Islet precursor cell (in vitro differentiated cells): ENCODE measurements around the gene KRT78.
A peak's percentile ranks its signal among the peaks of the same experiment; 100 is the strongest.
"Not testable (repeated sequence)": the region's sequence is repeated elsewhere in the genome, so short reads cannot be mapped to it uniquely, and the experiment has no call there.

Experiments used
- DNase-seq: peaks from one replicate; pipeline ENCODE4 v3.0.0-alpha.2; 2018

KRT78 gene, protein sequence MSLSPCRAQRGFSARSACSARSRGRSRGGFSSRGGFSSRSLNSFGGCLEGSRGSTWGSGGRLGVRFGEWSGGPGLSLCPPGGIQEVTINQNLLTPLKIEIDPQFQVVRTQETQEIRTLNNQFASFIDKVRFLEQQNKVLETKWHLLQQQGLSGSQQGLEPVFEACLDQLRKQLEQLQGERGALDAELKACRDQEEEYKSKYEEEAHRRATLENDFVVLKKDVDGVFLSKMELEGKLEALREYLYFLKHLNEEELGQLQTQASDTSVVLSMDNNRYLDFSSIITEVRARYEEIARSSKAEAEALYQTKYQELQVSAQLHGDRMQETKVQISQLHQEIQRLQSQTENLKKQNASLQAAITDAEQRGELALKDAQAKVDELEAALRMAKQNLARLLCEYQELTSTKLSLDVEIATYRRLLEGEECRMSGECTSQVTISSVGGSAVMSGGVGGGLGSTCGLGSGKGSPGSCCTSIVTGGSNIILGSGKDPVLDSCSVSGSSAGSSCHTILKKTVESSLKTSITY

DNA sequence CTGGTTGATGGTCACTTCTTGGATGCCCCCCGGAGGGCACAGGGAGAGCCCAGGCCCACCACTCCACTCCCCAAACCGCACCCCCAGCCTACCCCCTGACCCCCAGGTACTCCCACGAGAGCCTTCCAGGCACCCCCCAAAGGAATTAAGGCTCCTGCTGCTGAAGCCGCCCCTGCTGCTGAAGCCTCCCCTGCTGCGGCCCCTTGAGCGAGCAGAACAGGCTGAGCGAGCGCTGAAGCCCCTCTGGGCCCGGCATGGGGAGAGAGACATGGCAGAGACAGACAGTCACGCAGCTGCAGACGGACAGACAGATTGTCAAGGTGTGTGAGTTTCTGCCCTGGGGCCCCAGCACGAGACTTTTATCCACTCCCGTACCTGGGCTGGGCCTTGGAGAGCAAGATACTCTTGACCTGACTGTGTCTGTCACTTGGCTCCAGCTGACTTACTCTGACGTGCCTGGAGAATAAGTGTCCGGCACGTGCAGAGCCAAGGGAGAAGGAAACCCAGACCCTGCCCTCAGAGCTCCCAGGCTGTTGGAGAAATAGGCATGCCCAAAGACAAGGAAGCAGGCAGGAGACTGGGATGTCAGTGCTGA lies at the start of gene KRT78:
KRT78 (minus strand) TSS at position 334 of the 595 bp plus-strand sequence; CDS start at position 270, 64 bp downstream.
- no peak for DNase-seq

DNA sequence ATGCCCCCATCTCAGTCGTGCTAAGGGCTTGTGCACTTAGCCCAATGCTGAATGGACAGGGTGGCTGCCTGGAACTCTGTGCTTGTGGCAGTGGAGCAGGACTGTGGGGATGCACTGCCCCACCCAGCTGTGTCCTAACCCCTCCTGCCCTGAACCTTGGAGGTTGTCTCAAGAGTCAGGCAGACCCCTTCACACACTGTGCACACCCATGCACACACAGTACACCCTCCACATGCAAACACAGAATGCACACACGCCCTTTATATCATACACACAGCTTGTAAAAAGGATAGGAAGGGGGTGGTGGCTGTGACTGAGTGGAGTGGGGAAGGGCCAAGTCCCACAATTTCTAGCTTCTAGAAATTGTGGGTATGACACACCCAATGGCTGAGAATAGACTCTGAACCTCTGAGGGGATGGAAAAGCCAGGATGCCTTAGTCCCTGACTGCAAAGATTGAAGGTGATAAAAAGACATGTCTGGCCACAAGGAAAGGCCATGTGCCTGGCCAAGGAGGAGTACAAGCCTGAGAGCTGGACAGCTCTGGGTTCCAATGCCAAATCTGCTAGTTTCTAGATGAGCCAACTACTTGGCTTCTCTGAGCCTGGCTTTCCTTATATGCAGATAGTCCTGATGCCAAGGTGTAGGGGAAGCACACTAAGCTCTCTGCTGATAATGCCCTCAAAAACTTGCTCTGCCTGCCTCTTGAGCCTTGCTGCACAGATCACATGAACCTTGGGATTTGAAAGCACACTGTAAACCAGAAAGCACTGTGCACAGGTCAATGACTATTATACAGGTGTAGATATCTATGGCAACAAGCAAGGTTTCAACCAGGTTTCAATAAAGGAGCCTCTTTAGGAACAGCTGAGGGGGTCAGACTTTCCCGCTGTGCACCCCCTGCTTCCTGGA lies 47.7 kb upstream of the KRT78 start:
- no peak for DNase-seq

DNA sequence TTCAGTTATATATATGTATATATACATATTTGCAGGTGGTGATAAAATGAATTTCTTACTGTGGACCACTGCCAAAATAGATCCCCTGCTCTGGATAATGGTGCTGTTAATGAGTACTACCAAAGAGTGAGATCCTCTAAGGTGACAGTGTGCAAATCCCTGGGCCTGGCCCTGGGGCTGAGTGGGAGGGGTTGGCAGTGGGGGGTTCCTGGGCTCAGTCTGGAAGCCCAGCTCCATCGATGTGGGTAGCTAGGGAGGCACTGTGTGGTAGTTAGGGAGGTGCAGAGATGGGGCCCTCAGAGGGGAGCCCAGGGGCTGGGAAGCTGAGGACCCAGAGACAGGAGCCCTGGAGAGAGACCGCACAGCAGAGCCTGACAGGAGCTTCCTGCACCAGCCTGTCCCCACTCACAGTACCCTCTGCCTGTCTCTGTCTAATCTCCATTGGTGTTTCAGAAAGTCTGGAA lies 47.0 kb upstream of the KRT78 start:
- DNase-seq, result peak; percentile 95

DNA sequence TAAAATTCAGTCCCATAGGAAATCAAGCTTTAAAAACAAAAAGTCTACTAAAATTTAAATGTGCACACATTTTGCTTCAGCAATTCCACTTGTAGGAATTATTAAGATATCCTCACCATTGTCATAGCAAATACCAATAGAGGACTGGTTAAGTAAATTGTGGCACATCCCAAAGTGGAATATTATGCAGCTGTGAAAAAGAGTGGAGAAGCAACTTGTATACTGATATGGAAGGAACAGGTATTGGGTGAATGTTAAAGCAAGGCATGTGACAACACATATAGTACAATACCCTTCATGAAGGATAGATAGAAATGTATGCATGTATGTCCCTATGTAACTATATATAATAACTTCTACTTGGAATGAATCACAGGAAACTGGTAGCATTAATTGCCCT lies 44.2 kb upstream of the KRT78 start:
- DNase-seq, result no peak

DNA sequence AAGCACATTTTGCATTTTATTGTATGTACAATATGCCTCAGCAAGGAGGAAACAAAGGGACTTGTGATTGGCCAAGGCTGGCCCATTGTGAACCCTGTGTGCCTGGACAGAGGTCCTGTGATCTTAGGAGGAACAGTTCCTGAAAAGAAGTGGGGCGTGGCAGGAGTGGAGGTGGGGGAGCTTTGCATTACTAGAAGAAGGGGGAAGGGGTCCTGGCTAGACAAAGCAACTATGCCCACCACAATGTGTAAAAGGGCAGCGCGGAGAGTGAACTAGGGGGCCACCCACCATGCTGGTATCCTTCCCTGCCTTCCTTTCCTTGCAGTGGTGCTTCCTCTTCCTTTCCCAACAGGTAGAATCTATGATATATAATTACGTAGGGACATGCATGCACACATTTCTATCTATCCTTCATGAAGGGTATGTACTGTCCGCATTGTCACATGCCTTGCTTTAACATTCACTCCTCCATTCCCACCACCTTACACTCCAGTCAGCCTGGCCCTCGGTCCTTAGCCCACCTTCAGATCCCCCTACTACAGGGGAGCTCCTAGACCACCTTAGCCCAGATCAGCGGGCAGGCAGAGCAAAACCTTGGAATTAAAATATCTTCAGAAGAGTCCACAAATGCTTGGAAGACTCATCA lies 43.5 kb upstream of the KRT78 start:
- no peak for DNase-seq

DNA sequence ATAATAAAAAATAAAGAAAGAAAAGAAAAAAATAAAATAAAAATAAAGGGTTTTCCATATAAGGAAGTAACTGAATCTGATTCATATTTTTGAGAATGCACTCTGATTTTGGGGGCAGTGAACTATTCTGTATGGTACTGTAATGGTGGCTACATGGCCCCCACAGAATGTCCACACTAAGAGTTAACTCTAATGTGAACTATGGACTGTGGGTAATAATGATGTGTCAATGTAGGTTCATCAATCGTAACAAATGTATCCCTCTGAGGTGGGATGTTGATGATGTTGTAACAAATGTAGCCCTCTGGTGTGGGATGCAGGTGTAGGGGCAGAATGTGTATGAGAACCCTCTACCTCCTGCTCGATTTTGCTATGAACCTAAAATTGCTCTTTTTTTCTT lies 42.2 kb upstream of the KRT78 start:
- DNase-seq, result no peak

DNA sequence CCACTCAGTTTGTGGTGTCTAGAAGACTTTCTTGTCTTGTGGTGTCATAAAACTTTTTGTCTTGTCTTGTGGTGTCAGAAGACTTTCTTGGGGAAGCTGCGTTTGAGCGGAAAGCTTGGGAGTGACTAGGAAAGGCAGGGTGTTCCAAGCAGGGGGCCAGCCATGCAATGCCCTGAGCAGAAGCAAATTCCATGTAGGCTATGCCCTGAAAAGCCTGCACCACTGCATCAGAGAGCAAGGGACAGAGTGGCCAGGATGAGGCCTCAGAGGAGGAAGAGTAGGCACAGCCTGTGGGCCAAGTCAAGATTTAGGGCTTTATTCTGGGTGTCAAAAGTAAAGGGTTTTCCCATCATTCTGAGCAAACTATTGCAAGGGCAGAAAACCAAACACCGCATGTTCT lies 41.6 kb upstream of the KRT78 start:
- DNase-seq, result no peak

DNA sequence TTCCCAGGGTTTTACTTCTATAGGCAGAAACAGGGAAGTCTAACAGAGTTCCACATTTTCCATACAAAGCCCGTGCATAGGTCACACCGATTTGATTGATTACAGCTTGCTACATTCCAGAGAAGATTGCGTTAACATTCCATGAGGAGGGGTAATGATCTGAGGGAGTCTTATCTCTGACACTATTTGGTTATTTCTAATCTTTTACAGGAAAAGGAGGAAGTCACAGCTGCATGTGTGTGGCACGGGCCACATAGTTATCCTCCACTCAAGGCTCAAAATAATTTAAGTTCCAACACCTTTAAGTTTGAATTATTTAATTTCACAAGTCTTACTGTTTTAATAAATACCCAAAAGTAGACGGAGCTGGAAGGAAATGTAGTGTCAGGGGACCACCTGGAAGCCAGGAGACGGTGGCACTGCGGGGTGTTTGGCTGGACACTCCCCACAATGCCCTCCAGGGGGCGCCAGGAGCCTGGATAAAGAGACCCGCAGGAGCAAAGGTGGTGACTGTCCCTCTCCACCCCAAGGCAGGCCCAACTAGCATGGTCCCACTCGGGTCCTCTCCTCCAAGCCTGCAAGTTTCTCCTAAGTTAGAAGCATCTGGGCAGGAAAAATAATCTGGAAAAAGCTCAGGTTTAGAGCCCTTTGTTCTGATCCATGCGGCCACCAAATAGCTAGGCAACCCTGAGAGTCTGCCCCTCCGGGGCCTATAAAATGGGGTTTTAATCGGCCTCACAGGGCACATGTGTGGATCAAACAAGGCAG lies 35.9 kb upstream of the KRT78 start:
- DNase-seq, result peak; percentile 92

DNA sequence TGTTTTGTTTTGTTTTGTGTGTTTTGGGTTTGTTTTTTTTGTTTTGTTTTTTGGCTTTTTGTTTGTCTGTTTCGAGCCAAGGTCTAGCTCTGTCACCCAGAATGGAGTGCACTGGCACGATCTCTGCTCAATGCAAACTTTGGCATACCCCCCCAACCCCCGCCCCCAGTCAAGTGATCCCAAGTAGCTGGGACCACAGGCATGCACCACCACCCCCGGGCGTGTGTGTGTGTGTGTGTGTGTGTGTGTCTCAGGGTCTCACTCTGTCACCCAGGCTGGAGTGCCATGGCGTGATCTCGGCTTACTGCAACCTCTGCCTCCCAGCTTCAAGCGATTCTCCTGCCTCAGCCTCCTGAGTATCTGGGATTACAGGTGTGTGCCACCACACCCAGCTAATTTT lies 31.7 kb upstream of the KRT78 start:
- DNase-seq, result not testable (repeated sequence)

DNA sequence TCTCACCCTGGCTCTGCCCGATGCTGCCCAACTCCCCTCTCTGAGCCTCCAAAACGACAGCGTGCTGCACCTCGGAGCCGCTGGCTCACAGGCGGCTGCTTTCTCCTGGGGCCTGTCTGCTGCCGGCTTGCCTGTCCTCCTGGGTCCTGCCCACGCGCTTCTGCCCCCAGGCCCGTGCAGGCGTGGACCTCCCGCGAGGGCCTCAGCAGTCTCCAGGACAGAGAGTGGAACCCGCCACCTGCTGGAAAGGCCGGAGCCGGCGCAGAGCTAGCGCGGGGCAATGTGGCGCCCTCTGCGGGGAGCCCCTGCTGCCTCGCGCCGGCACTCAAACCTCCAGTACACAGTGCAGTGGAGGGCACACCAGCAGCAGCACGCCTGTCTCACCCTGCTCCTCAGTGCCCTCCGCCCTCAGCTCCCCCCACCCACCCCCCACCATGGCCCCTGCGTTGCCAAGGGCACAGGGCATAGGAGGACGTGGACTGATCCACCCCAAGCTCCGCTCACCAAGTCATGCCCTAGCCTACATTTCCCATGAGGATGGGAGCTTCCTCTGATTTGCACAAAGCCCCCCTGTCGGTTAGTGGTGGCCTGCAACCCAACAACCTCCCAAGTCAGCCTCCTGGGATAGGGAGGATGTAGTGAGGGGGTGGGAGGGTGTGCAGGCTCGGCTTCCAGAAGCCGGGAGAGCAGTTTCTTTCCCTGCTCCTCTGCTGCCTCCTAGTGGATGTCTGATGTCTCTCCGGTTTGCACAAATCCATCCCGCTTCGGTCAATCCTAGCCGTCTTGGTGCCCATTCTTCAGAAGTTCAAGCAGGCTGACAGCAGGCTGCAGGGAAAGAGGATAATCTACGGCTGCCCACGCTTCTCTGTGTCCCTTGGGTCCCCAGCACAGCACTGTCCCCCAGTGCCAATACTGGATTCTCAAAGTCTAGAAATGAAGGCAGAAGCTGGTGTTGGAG lies 30.9 kb upstream of the KRT78 start:
- DNase-seq, result peak; percentile 98

DNA sequence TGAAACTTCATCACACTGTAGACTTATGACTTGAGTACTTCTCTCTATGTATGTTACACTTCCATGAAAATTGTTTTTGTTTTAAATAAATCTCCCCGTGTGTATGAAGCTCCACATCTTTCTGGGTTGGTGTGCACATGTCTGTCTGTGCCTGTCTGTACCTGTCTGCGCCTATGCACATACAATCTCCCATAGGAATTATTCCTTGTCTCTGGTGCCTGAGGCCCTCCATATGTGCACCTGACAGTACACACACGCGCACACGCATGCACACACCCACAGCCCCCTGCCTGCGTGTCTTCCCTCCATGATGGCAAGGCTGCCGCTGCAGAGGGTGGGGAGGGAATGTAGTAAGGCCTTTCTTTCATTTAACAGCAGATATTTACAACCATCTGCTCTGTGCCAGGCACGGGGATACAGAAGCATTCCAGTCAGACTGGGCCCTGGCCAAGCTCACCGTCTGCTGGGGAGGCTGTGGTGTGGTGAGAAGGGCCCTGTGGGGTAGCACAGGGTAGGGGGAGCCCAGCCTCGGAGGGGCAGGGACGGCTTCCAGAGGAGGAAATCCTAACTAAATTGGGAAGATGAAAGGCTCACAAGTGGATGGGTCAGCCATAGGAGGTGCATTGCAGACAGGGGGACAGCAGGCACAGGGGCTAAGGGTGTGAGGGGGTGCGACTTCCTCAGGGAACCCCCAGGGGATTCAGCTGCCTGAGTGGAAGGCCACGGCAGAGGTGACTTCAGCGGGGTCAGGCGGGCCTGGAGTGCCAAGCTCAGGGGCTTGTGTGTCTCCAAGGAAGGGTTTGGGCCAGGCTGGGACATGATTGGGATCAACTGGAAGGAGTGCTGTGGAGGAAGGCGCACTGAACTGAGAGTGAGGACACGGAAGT lies 30.0 kb upstream of the KRT78 start:
- DNase-seq, result no peak

DNA sequence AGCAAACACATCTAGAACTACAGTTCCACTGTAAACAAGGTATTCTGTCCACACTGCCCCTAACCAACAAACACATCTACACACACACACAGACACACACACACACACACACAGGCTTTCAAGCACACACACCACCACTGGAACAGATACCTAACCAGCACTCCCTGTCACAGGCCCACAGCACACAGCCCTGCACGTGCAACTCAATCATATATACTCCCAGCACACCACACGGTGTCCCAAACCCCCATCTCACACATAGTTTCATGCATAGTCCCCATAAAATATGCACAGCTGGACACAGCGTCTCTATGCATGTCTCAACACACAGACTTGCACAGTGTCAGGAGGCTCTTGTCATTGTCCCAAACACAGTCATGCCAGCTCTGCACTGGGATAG lies 28.4 kb upstream of the KRT78 start:
- peak; percentile 60 for DNase-seq

DNA sequence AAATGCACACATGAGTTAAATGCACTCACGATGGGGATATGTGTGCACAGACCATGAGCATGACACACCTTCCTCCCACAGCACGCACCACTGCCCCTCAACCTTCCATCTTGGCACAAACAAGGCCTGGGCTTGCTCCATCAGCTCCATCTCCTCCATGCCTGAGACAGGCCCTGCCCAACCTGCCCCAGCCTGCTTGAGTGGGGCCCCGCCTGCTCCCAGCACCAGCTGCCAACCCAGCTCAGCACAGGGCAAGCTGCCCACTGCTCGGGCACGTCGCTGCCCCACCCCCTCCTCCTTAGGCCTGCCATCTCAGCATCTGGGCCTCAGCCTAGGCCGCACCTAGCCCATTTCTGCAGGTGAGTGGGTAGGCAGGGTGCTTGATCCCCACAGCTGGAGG lies 27.6 kb upstream of the KRT78 start:
- DNase-seq, result no peak

DNA sequence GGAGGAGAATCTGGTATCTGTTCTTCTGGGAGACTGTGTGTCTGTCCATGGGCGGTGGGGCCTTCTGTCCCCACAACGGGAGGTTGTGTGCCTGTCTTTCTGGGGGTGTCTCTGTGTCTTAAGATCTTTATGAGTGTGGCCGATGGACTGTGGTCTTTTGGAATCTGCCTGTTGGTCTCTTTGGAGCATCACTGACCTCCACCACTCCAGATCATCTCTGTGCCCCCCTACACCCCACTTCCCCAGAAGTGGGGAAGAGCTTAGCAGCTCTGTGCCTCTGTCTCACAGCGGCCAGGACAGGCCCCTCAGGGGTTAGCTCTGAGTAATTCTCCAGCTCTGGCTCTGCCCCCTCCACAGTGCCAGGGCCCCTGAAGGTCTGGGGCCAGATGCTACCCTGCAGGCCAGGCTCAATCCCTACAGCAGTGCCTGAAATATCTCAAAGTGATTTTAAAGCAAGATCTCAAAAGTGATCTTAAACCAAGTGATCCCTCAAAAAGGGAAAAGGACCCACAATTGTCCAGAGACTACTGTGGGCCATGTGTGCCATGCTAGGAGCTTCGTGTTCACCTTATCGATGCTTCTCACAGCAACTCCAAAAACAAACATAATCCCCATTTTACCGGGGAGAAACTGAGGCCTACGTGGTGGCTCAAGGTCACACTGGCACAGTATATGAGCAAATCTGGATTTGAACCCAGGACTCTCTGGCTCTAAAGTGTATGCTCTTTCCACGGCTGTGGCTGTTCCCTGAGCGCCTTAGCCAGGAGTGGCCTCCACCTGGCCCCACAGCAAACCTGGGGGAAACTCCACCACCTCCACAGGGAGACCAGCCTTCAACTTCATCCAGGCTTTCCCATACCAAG lies 26.0 kb upstream of the KRT78 start:
- no peak for DNase-seq

DNA sequence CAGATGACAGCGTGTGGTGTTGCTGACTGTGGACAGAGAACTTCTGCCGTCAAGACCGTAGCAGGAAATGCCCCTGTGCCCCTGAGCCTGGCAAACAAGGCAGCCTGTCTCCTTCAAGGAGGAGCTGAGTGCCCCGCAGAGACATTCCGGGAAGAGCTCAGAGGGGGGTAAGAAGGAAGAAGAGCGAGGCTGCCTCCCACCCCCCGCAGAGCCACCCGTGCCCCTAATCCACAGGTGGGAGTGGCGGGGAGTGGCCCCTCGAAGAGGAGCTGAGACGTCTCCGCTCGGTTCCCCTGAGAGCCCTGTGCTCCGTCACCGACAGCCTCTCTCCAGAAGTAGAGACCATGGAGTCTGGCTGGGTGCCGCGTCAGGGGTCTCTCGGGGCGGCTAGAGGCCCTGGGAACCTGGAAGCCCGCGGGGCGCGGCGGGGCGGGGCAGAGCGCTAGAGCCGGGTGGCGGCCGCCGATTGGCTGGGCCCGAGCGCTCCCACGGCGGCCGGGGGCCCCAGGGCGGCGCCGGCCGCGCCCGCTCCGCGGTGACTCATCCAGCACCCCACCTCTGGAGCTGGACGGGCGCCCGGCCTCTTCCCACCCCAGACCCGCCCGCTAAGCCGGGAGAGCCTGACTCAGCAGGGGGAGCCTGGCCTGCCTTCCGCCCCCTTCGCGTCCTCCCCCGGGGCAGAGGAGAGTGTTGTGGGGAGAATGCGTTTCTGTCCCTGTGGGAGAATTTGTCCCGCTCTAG lies 25.2 kb upstream of the KRT78 start:
- DNase-seq, result peak; percentile 96

DNA sequence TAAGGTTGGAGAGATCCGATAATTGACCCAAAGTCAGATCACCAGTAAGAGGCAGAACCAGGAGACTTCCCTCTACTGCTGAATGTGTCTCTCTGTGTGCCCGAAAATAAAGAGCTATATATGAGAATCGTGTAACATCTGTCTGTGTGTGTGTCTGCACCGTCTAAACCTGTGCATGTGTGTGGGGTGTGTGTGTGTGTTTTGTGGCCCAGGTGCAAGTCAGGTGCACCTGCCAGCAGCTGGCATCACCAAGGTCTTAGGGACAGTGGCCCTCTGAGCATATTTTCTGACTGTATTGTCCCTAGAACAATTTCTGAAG lies 24.7 kb upstream of the KRT78 start:
- DNase-seq, result no peak

DNA sequence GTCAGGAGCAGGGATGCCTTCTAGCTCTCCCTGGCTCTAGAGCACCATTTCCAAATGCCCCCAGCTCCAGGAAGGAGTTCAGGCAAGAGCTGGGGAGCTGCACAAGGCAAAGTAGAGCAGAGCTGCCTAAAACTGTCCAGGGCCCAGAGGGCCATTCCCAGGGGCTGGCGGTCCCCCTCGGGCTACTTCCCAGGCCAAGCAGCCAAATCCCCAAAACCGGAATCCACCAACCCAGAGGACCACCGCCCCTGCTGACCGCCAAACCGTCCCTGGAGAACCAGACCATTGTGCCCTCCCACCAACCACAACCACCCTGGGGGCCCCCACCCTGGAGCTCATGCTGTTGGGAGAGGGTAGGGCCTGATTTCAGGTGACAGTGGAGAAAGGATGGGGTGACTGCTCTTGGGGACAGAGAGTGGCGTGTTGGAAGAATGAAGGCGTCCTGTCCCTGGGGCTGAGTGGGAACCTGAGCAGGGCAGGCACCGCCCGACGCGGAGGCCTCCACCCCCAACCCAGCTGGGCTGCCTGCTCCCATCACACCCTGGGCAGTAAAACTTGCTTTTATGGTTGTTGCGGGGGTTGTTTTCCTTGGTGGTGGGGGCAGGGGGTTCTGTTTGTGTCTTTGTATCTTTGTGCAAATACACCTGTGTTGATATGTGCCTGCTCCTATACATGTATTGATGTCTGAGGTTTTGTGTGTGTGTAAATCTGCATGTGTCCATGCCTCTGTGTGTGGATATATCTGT lies 24.0 kb upstream of the KRT78 start:
- no peak for DNase-seq
